ENCODE data around the gene IFNAR2.

Gene IFNAR2

GRCh38 chr21:33231526-33231925, 1.8 kb downstream of the IFNAR2 start:
- TF ChIP-seq YY1 (IDR thresholded peaks at IDR 0.05; ENCODE audit: insufficient read depth, insufficient read length) (no peak), SUZ12 (IDR thresholded peaks at IDR 0.05; ENCODE audit: extremely low read depth, insufficient read depth, insufficient read length) (no peak), ZNF274 (IDR thresholded peaks at IDR 0.05; ENCODE audit: low read depth, low read length) (no peak)
- no peaks in the 10 kb centered on the region for H3K27me3 ChIP-seq (ENCODE audit: insufficient read depth, insufficient read length)
- no peak overlapping the region for H3K9ac ChIP-seq (ENCODE audit: insufficient read length, low read depth)
- H3K4me3 ChIP-seq (ENCODE audit: insufficient read length, low read depth), result no peak overlapping the region
- no peak for DNase-seq (ENCODE audit: low read depth, low spot score)
- H3K9me3 ChIP-seq (ENCODE audit: insufficient read depth, low read length), result peaks cover 13% of the 10 kb centered on the region; the same call in 1 of the 2 replicates
- no peaks in the 10 kb centered on the region for H3K4me1 ChIP-seq (ENCODE audit: insufficient read depth, insufficient read length)
- H3K36me3 ChIP-seq (ENCODE audit: insufficient read depth, insufficient read length, low read length), result peaks cover 11% of the 10 kb centered on the region

DNA sequence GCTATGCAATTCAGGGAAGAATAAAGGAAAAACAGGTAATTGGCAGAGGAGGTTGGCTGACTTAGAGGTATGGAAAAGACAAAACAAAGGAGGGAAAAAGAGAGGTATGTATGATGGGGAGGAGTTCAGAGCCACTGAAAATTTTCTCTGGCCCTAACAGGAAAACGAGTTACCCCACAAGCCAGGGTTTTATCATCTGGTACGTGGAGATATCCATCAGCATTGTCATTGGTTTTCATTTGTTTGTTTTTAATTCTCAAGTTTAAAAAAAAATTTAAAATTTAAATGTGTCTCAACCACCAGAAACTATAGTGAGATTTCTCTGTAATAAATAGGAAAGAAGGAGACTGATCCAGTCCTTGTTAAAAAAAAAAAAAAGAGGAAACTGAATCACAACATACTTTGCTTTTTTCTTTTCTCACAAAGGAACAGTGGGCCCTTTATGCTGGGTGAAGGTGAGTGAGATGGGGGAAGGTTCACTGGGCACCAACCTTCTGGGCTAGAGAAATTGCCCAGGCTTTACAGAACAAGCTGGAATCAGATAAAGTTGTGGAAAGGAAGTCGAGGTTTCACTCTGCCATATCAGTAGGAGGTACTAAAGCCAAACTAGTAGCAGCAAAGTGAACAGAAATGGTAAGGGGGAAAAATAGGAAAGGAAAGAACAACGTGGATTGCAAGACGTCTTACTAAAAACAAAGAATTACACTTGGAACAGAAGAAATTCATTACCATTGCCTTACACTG, 2.7 kb downstream of the IFNAR2 start:
- H3K9ac ChIP-seq (ENCODE audit: insufficient read length, low read depth), result no peak overlapping the region
- H3K4me3 ChIP-seq (ENCODE audit: insufficient read length, low read depth), result no peak overlapping the region
- no peaks in the 10 kb centered on the region for H3K4me1 ChIP-seq (ENCODE audit: insufficient read depth, insufficient read length)
- peaks cover 15% of the 10 kb centered on the region for H3K36me3 ChIP-seq (ENCODE audit: insufficient read depth, insufficient read length, low read length)
- H3K27me3 ChIP-seq (ENCODE audit: insufficient read depth, insufficient read length), result no peaks in the 10 kb centered on the region
- H3K9me3 ChIP-seq (ENCODE audit: insufficient read depth, low read length), result peaks cover 22% of the 10 kb centered on the region; the same call in 1 of the 2 replicates
- TF ChIP-seq ZNF274 (IDR thresholded peaks at IDR 0.05; ENCODE audit: low read depth, low read length) (no peak), YY1 (IDR thresholded peaks at IDR 0.05; ENCODE audit: insufficient read depth, insufficient read length) (no peak), SUZ12 (IDR thresholded peaks at IDR 0.05; ENCODE audit: extremely low read depth, insufficient read depth, insufficient read length) (no peak)
- DNase-seq (ENCODE audit: low read depth, low spot score), result no peak

DNA sequence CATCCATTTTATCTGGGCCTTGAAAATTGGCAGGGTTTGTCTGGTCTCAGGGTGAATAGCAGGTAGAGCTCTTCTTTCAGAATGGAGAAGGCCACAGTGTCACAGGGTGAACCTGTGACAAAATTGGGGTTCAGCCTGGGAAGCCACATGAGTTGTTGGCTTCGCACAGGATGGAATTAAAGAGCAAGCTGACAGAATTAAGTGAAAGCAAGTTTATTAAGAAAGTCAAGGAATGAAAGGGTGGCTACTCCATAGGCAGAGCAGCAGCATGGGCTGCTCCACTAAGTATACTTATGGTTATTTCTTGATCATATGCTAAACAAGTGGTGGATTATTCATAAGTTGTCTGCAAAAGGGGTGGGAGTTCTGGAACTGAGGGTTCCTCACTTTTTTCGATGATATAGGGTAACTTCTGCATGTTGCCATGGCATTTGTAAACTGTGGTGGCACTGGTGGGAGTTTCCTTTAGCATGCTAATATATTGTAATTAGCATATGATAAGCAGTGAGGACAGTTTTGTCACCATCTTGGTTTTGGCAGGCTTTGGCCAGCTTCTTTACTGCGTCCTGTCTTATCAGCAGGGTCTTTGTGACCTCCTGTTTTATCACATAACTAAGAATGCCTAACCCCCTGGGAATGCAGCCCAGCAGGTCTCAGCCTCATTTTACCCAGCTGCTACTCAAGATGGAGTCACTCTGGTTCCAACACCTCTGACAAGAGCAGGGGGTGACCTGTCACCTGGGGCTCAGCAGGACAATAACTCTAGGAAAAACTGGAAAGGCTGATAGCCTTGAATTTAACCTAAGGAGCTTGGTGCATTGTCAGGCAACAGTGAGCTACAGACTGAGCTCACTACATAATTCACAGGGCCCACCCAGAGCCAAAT, 5.1 kb downstream of the IFNAR2 start:
- H3K4me3 ChIP-seq (ENCODE audit: insufficient read length, low read depth), result no peak overlapping the region
- DNase-seq (ENCODE audit: low read depth, low spot score), result no peak
- H3K9me3 ChIP-seq (ENCODE audit: insufficient read depth, low read length), result peaks cover 46% of the 10 kb centered on the region
- no peak overlapping the region for H3K9ac ChIP-seq (ENCODE audit: insufficient read length, low read depth)
- peaks cover 15% of the 10 kb centered on the region for H3K36me3 ChIP-seq (ENCODE audit: insufficient read depth, insufficient read length, low read length)
- no peaks in the 10 kb centered on the region for H3K4me1 ChIP-seq (ENCODE audit: insufficient read depth, insufficient read length)
- H3K27me3 ChIP-seq (ENCODE audit: insufficient read depth, insufficient read length), result no peaks in the 10 kb centered on the region
- TF ChIP-seq ZNF274 (IDR thresholded peaks at IDR 0.05; ENCODE audit: low read depth, low read length) (no peak), YY1 (IDR thresholded peaks at IDR 0.05; ENCODE audit: insufficient read depth, insufficient read length) (no peak), SUZ12 (IDR thresholded peaks at IDR 0.05; ENCODE audit: extremely low read depth, insufficient read depth, insufficient read length) (no peak)

GRCh38 chr21:33236013-33236686, 6.4 kb downstream of the IFNAR2 start:
- peaks cover 59% of the 10 kb centered on the region for H3K9me3 ChIP-seq (ENCODE audit: insufficient read depth, low read length)
- H3K36me3 ChIP-seq (ENCODE audit: insufficient read depth, insufficient read length, low read length), result peaks cover 15% of the 10 kb centered on the region
- no peaks in the 10 kb centered on the region for H3K27me3 ChIP-seq (ENCODE audit: insufficient read depth, insufficient read length)
- H3K9ac ChIP-seq (ENCODE audit: insufficient read length, low read depth), result no peak overlapping the region
- no peak overlapping the region for H3K4me3 ChIP-seq (ENCODE audit: insufficient read length, low read depth)
- no peaks in the 10 kb centered on the region for H3K4me1 ChIP-seq (ENCODE audit: insufficient read depth, insufficient read length)
- no peak for TF ChIP-seq SUZ12 (IDR thresholded peaks at IDR 0.05; ENCODE audit: extremely low read depth, insufficient read depth, insufficient read length)
- TF ChIP-seq ZNF274 (IDR thresholded peaks at IDR 0.05; ENCODE audit: low read depth, low read length), result no peak
- no peak for TF ChIP-seq YY1 (IDR thresholded peaks at IDR 0.05; ENCODE audit: insufficient read depth, insufficient read length)
- DNase-seq (ENCODE audit: low read depth, low spot score), result no peak

DNA sequence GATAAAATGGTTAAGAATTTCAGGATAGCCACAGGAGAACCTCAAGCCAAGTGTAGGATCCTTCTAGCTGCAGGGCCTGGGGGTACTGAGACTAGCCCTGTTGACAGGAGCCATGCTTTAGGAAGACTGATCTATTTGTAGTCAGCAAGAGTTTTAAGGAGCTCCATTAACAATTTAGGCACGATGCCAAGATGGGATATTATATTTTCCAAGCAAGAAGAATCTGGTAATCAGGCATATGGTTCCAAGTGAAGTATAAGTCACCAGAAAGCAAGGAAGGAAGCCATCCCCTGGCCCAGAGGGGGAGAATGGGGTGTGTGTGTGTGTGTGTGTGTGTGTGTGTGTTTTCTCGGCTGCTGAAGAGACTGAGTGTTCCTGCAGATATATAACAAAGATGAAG, 7.0 kb downstream of the IFNAR2 start:
- no peaks in the 10 kb centered on the region for H3K27me3 ChIP-seq (ENCODE audit: insufficient read depth, insufficient read length)
- H3K4me3 ChIP-seq (ENCODE audit: insufficient read length, low read depth), result no peak overlapping the region
- TF ChIP-seq ZNF274 (IDR thresholded peaks at IDR 0.05; ENCODE audit: low read depth, low read length) (no peak), SUZ12 (IDR thresholded peaks at IDR 0.05; ENCODE audit: extremely low read depth, insufficient read depth, insufficient read length) (no peak), YY1 (IDR thresholded peaks at IDR 0.05; ENCODE audit: insufficient read depth, insufficient read length) (no peak)
- no peak overlapping the region for H3K9ac ChIP-seq (ENCODE audit: insufficient read length, low read depth)
- peaks cover 65% of the 10 kb centered on the region for H3K9me3 ChIP-seq (ENCODE audit: insufficient read depth, low read length)
- DNase-seq (ENCODE audit: low read depth, low spot score), result no peak
- H3K36me3 ChIP-seq (ENCODE audit: insufficient read depth, insufficient read length, low read length), result peaks cover 16% of the 10 kb centered on the region
- H3K4me1 ChIP-seq (ENCODE audit: insufficient read depth, insufficient read length), result no peaks in the 10 kb centered on the region

DNA sequence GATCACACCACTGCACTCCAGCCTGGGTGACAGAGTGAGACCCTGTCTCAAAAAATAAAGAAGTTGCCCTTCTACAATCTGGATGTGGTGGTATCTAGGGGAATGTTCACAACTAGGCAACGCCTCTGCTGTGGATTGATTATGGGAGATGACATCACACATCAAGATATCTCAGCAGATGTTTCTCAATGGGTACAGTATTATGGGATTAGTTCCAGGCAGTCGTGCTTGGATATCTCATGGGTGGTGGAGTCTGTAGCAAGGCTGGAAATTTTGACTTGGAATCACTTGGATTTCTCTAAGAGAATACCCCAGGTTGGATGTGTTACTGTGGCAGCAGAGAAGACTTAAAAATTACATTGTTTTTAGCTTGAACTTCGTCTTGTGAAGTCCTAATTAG, 7.7 kb downstream of the IFNAR2 start:
- DNase-seq (ENCODE audit: low read depth, low spot score), result no peak
- H3K9ac ChIP-seq (ENCODE audit: insufficient read length, low read depth), result no peak overlapping the region
- peaks cover 68% of the 10 kb centered on the region for H3K9me3 ChIP-seq (ENCODE audit: insufficient read depth, low read length)
- TF ChIP-seq YY1 (IDR thresholded peaks at IDR 0.05; ENCODE audit: insufficient read depth, insufficient read length) (no peak), SUZ12 (IDR thresholded peaks at IDR 0.05; ENCODE audit: extremely low read depth, insufficient read depth, insufficient read length) (no peak), ZNF274 (IDR thresholded peaks at IDR 0.05; ENCODE audit: low read depth, low read length) (no peak)
- no peaks in the 10 kb centered on the region for H3K4me1 ChIP-seq (ENCODE audit: insufficient read depth, insufficient read length)
- H3K27me3 ChIP-seq (ENCODE audit: insufficient read depth, insufficient read length), result no peaks in the 10 kb centered on the region
- no peak overlapping the region for H3K4me3 ChIP-seq (ENCODE audit: insufficient read length, low read depth)
- H3K36me3 ChIP-seq (ENCODE audit: insufficient read depth, insufficient read length, low read length), result peaks cover 20% of the 10 kb centered on the region

Measured in NT2/D1 (cell line).